Measurements from ENCODE around the gene RDM1.
"Not testable (repeated sequence)": the region's sequence is repeated elsewhere in the genome, so short reads cannot be mapped to it uniquely, and the experiment has no call there.

RDM1 gene

GRCh38 chr17:35901631-35902175 lies 28.9 kb downstream of the RDM1 start:
- in situ Hi-C loops (cut with MboI; ENCODE audit: low sequenced_read_pairs), result no loop called here

GRCh38 chr17:35900708-35901480 lies 29.7 kb downstream of the RDM1 start:
- in situ Hi-C loops (cut with MboI; ENCODE audit: low sequenced_read_pairs), result no loop called here

- in situ Hi-C loops (cut with MboI; ENCODE audit: low sequenced_read_pairs), result no loop called here
Observed at GRCh38 chr17:35900280-35900679, 30.3 kb downstream of the RDM1 start.

- in situ Hi-C loops (cut with MboI; ENCODE audit: low sequenced_read_pairs), result no loop called here
Observed at GRCh38 chr17:35898283-35899070, 32.1 kb downstream of the RDM1 start.

- in situ Hi-C loops (cut with MboI; ENCODE audit: low sequenced_read_pairs), result not testable (repeated sequence)
Observed at GRCh38 chr17:35897772-35898171, 32.8 kb downstream of the RDM1 start.

- in situ Hi-C loops (cut with MboI; ENCODE audit: low sequenced_read_pairs), result no loop called here
Observed at GRCh38 chr17:35895636-35896587, 34.7 kb downstream of the RDM1 start.

GRCh38 chr17:35894206-35894605 lies 36.4 kb downstream of the RDM1 start:
- in situ Hi-C loops (cut with MboI; ENCODE audit: low sequenced_read_pairs), result no loop called here

- in situ Hi-C loops (cut with MboI; ENCODE audit: low sequenced_read_pairs), result no loop called here
Observed at GRCh38 chr17:35893751-35894150, 36.8 kb downstream of the RDM1 start.

GRCh38 chr17:35892091-35893035 lies 38.2 kb downstream of the RDM1 start:
- in situ Hi-C loops (cut with MboI; ENCODE audit: low sequenced_read_pairs), result no loop called here

GRCh38 chr17:35891269-35891668 lies 39.3 kb downstream of the RDM1 start:
- in situ Hi-C loops (cut with MboI; ENCODE audit: low sequenced_read_pairs), result no loop called here

- in situ Hi-C loops (cut with MboI; ENCODE audit: low sequenced_read_pairs), result no loop called here
Observed at GRCh38 chr17:35890774-35891155, 39.8 kb downstream of the RDM1 start.

- in situ Hi-C loops (cut with MboI; ENCODE audit: low sequenced_read_pairs), result no loop called here
Observed at GRCh38 chr17:35889818-35890773, 40.5 kb downstream of the RDM1 start.

GRCh38 chr17:35889241-35889640 lies 41.3 kb downstream of the RDM1 start:
- in situ Hi-C loops (cut with MboI; ENCODE audit: low sequenced_read_pairs), result no loop called here

GRCh38 chr17:35879773-35880654 lies 50.6 kb downstream of the RDM1 start, which contains the start of gene CCL5:
TSS of gene CCL5 (minus strand) at chr17:35880360.
- in situ Hi-C loops (cut with MboI; ENCODE audit: low sequenced_read_pairs), result no loop called here

- in situ Hi-C loops (cut with MboI; ENCODE audit: low sequenced_read_pairs), result no loop called here
Observed at GRCh38 chr17:35878361-35878760, 52.2 kb downstream of the RDM1 start.

- in situ Hi-C loops (cut with MboI; ENCODE audit: low sequenced_read_pairs), result no loop called here
Observed at GRCh38 chr17:35877345-35878029, 53.1 kb downstream of the RDM1 start.

- in situ Hi-C loops (cut with MboI; ENCODE audit: low sequenced_read_pairs), result no loop called here
Observed at GRCh38 chr17:35876534-35876933, 54.0 kb downstream of the RDM1 start.
